Liver (tissue), 9 donors: Measurements from ENCODE around the gene HSPG2. TPM values are rescaled to one million over a fixed set of nuclear protein-coding genes. Genes with fewer than 3 reads are reported as not detected.

ENCODE experiments used
- DNase-seq: peaks from one replicate; pipeline ENCODE4 v3.0.0-alpha.2; 2017; ENCODE audit warnings: low spot score
- H3K27ac ChIP-seq, 2 donors: one replicate each; pipeline ENCODE4 v1.7.0; 2013; ENCODE audit warnings: inconsistent platforms in 2 of 2, low read length in 2 of 2, control low read depth in 1 of 2, low read depth in 1 of 2, mild to moderate bottlenecking in 1 of 2
- H3K27me3 ChIP-seq, 4 donors: one replicate each; pipeline versions ENCODE4 v1.6.1 to v1.7.0; 2013; ENCODE audit warnings: low read length in 3 of 4, inconsistent platforms in 1 of 4, mild to moderate bottlenecking in 1 of 4, moderate library complexity in 1 of 4; ENCODE audit not compliant: control insufficient read depth in 4 of 4, insufficient read depth in 4 of 4
- H3K36me3 ChIP-seq, 4 donors: one replicate each; pipeline versions ENCODE4 v1.6.1 to v1.7.0; 2013; ENCODE audit warnings: low read length in 3 of 4, mild to moderate bottlenecking in 3 of 4, low read depth in 1 of 4, moderate library complexity in 1 of 4; ENCODE audit not compliant: control insufficient read depth in 4 of 4, insufficient read depth in 3 of 4
- H3K4me1 ChIP-seq, 4 donors: one replicate each; pipeline versions ENCODE4 v1.6.1 to v1.7.0; 2013; ENCODE audit warnings: low read length in 3 of 4, mild to moderate bottlenecking in 3 of 4, moderate library complexity in 1 of 4; ENCODE audit not compliant: control insufficient read depth in 4 of 4, insufficient read depth in 4 of 4
- H3K4me3 ChIP-seq, 3 donors: one replicate each; pipeline versions ENCODE4 v1.6.1 to v1.7.0; 2013; ENCODE audit warnings: low read length in 3 of 3, control low read depth in 1 of 3, low read depth in 1 of 3, mild to moderate bottlenecking in 1 of 3
- H3K9ac ChIP-seq, 2 donors: one replicate each; pipeline ENCODE4 v1.7.0; 2013; ENCODE audit warnings: low read length in 2 of 2, mild to moderate bottlenecking in 2 of 2, moderate library complexity in 2 of 2, control low read depth in 1 of 2, low read depth in 1 of 2
- H3K9me3 ChIP-seq, 4 donors: one replicate each; pipeline versions ENCODE4 v1.6.1 to v1.7.0; 2013; ENCODE audit warnings: low read length in 3 of 4; ENCODE audit not compliant: control insufficient read depth in 4 of 4
- ATF3 ChIP-seq: IDR thresholded peaks from 2 replicates; pipeline ENCODE4 v1.6.1; 2016; ENCODE audit warnings: antibody characterized with exemption
- CTCF ChIP-seq: fragments of 150-350 bp; IDR thresholded peaks from 2 replicates; pipeline ENCODE4 v1.5.1; 2017; ENCODE audit warnings: improper control_type of control experiment, low read depth, low read length; ENCODE audit not compliant: missing input control
- EGR1 ChIP-seq, 2 donors: IDR thresholded peaks; 2 replicates each; pipeline ENCODE4 v1.6.1; 2016 to 2018; ENCODE audit warnings: antibody characterized with exemption in 2 of 2, low read depth in 2 of 2
- FOXA1 ChIP-seq: IDR thresholded peaks from 2 replicates; pipeline ENCODE4 v1.6.1; 2016; ENCODE audit warnings: antibody characterized with exemption
- FOXA2 ChIP-seq: IDR thresholded peaks from 2 replicates; pipeline ENCODE4 v1.6.1; 2016; ENCODE audit warnings: antibody characterized with exemption
- GABPA ChIP-seq, 2 donors: IDR thresholded peaks in 1 of 2; conservative IDR thresholded peaks in 1 of 2; 2 replicates each; pipeline ENCODE4 v1.6.1; 2016; ENCODE audit warnings: antibody characterized with exemption in 2 of 2, mild to moderate bottlenecking in 1 of 2, moderate library complexity in 1 of 2
- HNF4G ChIP-seq: IDR thresholded peaks from 2 replicates; pipeline ENCODE4 v1.6.1; 2016; ENCODE audit warnings: antibody characterized with exemption
- MAX ChIP-seq: IDR thresholded peaks from 2 replicates; pipeline ENCODE4 v1.6.1; 2016; ENCODE audit warnings: antibody characterized with exemption
- RAD21 ChIP-seq, 2 donors: IDR thresholded peaks; 2 replicates each; pipeline ENCODE4 v1.6.1; 2016; ENCODE audit warnings: antibody characterized with exemption in 2 of 2, mild to moderate bottlenecking in 2 of 2
- RXRA ChIP-seq, 2 donors: IDR thresholded peaks; 2 replicates each; pipeline ENCODE4 v1.6.1; 2017 to 2018; ENCODE audit warnings: antibody characterized with exemption in 2 of 2, mild to moderate bottlenecking in 1 of 2
- TAF1 ChIP-seq: conservative IDR thresholded peaks from 2 replicates; pipeline ENCODE4 v1.6.1; 2016; ENCODE audit warnings: antibody characterized with exemption, mild to moderate bottlenecking
- YY1 ChIP-seq: IDR thresholded peaks from 2 replicates; pipeline ENCODE4 v1.6.1; 2016; ENCODE audit warnings: antibody characterized with exemption, mild to moderate bottlenecking
- ZBTB33 ChIP-seq: IDR thresholded peaks from 2 replicates; pipeline ENCODE4 v1.6.1; 2016; ENCODE audit warnings: antibody characterized with exemption
- WGBS: extraction: QIAGEN DNeasy Blood & Tissue Kit; methylation state at CpG from one replicate; pipeline ENCODE4 v1.1.7; 2013; 5-methylcytosine and 5-hydroxymethylcytosine counted together
- polyA plus RNA-seq, 2 donors: library from polyadenylated mRNA; stranded (reverse) in 1 of 2; unstranded in 1 of 2; fragments of 200-250 nt in 1 of 2; fragments of >200 nt in 1 of 2; fragmentation: Nextera tagmentation in 1 of 2; extraction: Ambion mirVana in 1 of 2; gene quantifications; one replicate each; pipeline versions ENCODE4 v1.2.1 to v1.2.3, GENCODE V29; 2013 to 2015
- total RNA-seq, 2 donors: library from RNA; depleted of rRNA; stranded (reverse); fragments of >200 nt; gene quantifications; one replicate each; pipeline ENCODE4 v1.2.3, GENCODE V29; 2014
- donor health status: healthy.
- donor health status: healthy.
- donor health status: healthy.
- donor health status: healthy.
- donor health status: healthy.

Gene HSPG2
- total and polyA plus RNA-seq, 4 donors: 5.6 to 43.9 (median 23.9) TPM

- H3K9ac ChIP-seq: no peak overlapping the region
- H3K27me3 ChIP-seq: no peaks in the 10 kb centered on the region
- no peak overlapping the region for H3K4me3 ChIP-seq
- H3K4me1 ChIP-seq: peaks cover 0 to 12% (median 5%) of the 10 kb centered on the region in 4 donors
- peak; percentile 61 for DNase-seq
- H3K36me3 ChIP-seq: no peaks in the 10 kb centered on the region
- H3K9me3 ChIP-seq: no peaks in the 10 kb centered on the region
- 48% methylated on average over 9 of the region's 9 CpGs for WGBS
- H3K27ac ChIP-seq: no peak overlapping the region
- TF ChIP-seq RXRA (IDR thresholded peaks at IDR 0.05): peak in 1 of 2 donors; percentile 4
- TF ChIP-seq RAD21 (IDR thresholded peaks at IDR 0.05): peak; percentile 50 to 60
- peak; percentile 55 for TF ChIP-seq CTCF
- no peak for TF ChIP-seq MAX
- no peak for TF ChIP-seq HNF4G
Observed at GRCh38 chr1:21939650-21940374, 2.7 kb upstream of the HSPG2 start.

GRCh38 chr1:21938732-21939538, 1.8 kb upstream of the HSPG2 start:
- 77% methylated on average over 11 of the region's 11 CpGs for WGBS

More at GRCh38 chr1:21938732-21939538, 1.8 kb upstream of the HSPG2 start:
- no peak overlapping the region for H3K4me3 ChIP-seq
- peaks cover 0 to 12% (median 5%) of the 10 kb centered on the region in 4 donors for H3K4me1 ChIP-seq
- peak overlapping the region; percentile 1 to 33 for H3K27ac ChIP-seq
- no peak overlapping the region for H3K9ac ChIP-seq
- H3K36me3 ChIP-seq: no peaks in the 10 kb centered on the region
- DNase-seq: no peak
- H3K9me3 ChIP-seq: no peaks in the 10 kb centered on the region
- TF ChIP-seq ZBTB33 (no peak), FOXA2 (no peak), TAF1 (no peak), EGR1 (IDR thresholded peaks at IDR 0.05; ENCODE audit: low read depth in 2 of 2) (no peak), ATF3 (no peak), FOXA1 (no peak), RXRA (IDR thresholded peaks at IDR 0.05) (no peak), YY1 (no peak), GABPA (IDR thresholded peaks at IDR 0.05 in 1 of 2, conservative IDR thresholded peaks at IDR 0.05 in 1 of 2) (no peak)
- H3K27me3 ChIP-seq: no peaks in the 10 kb centered on the region
